GM12874 (cell line): Measurements from ENCODE around the gene SLC2A11.

ENCODE experiments used
- TF ChIP-seq, protein P1 (sequence below): IDR thresholded peaks from 2 replicates; pipeline ENCODE4 v1.5.1; 2011; ENCODE audit warnings: low read depth, mild to moderate bottlenecking, control low read depth, low read length, moderate library complexity; ENCODE audit not compliant: insufficient read depth

The SLC2A11 gene

DNA sequence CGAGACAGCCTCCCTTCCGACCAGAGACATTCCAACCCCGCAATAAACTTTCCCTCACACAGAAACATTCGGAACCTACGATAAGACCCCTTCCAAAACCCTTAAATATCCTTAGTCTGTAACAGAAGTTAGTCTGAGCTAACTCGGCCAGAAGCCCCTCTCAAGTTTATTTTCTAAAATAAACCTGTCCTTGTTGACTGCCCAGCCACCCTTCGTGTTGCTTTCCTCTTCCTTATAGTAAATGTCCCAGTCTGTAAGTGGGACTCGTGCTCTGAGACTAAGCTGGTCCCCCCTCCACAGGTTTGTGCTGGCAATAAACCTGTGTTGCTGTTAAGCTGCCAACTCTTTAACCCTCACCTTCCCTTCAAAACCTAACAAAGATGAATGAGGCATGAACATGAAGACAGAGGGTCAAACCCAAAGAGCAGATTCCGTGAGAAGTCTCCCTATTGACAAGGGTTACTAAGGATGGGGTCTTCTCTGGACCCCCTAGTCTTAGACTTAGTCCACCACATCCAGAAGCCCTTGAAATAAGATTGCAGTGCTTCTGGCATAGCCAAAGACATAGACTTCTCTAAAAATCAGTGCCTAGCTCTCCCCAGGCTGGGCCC lies 54.7 kb downstream of the SLC2A11 start:
- TF ChIP-seq, protein P1, sequence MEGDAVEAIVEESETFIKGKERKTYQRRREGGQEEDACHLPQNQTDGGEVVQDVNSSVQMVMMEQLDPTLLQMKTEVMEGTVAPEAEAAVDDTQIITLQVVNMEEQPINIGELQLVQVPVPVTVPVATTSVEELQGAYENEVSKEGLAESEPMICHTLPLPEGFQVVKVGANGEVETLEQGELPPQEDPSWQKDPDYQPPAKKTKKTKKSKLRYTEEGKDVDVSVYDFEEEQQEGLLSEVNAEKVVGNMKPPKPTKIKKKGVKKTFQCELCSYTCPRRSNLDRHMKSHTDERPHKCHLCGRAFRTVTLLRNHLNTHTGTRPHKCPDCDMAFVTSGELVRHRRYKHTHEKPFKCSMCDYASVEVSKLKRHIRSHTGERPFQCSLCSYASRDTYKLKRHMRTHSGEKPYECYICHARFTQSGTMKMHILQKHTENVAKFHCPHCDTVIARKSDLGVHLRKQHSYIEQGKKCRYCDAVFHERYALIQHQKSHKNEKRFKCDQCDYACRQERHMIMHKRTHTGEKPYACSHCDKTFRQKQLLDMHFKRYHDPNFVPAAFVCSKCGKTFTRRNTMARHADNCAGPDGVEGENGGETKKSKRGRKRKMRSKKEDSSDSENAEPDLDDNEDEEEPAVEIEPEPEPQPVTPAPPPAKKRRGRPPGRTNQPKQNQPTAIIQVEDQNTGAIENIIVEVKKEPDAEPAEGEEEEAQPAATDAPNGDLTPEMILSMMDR, result no peak

DNA sequence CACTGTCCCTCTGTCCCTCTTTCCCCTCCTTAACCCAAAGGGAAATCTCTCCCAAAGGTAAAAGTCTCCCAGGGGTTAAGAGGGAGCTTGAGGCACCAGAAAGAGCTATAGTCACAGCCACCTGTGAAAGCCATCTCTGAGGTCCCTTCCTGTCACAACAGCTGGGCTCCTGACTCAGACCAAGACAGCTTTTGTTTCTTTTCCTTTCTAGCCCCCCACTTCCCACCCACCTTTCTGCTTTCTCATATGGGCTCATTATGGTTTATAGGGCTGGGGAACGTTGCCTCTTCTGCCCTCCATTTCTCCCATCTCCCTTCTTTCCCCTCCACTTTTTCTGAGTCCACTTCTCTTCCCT lies 55.6 kb downstream of the SLC2A11 start:
- TF ChIP-seq, protein P1, result no peak

GRCh38 chr22:23913661-23914353 lies 56.1 kb downstream of the SLC2A11 start:
- TF ChIP-seq, protein P1, result no peak

- TF ChIP-seq, protein P1, result no peak
These were observed 57.6 kb downstream of the SLC2A11 start for GRCh38 chr22:23915290-23915689.

- TF ChIP-seq, protein P1, result no peak
These were observed 65.2 kb downstream of the SLC2A11 start for GRCh38 chr22:23922921-23923320.

DNA sequence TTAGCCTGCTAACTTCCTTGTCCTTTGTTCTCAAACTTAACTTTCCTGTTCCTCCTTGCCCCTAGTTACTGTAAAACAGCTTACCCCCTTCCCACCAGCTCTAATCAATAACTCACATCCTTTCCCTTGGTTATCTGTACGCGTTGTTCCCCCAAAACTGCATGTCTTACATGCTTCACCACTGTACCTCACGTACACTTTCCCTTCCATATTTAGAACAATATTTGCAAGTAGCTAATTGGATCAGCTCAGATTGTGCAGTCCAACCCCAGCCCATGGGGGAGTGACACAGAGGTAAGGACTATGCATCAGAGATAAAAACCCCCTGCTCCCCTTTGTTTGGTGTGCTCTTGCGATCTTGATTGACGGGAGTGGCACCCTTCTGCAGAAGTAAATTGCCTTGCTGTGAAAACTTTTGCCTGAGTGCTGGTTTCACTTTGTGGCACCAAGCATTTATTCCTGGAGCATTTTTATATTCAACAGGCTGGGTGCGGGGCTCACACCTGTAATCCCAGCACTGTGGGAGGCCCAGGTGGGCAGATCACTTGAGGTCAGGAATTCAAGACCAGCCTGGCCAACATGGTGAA lies 67.4 kb downstream of the SLC2A11 start:
- TF ChIP-seq, protein P1, result no peak

- TF ChIP-seq, protein P1, result no peak
These were observed 68.9 kb downstream of the SLC2A11 start for GRCh38 chr22:23926561-23926960.
